Body of pancreas (tissue), 4 donors: ENCODE measurements around the gene SMIM32.

ENCODE experiments used
- POLR2A ChIP-seq, 3 donors: fragments of 450-650 bp; IDR thresholded peaks; one replicate each; pipeline ENCODE4 v1.6.1; 2016; ENCODE audit warnings: antibody characterized with exemption in 3 of 3, mild to moderate bottlenecking in 2 of 3
- TF ChIP-seq, protein P1 (sequence below), 7 experiments: fragments of 450-650 bp in 4 of 7; fragments of 200-600 bp in 3 of 7; sonication (generic) in 3 of 7; IDR thresholded peaks; one replicate each; pipeline ENCODE4 v1.5.1; 2016 to 2019; ENCODE audit warnings: antibody characterized with exemption in 7 of 7

DNA sequence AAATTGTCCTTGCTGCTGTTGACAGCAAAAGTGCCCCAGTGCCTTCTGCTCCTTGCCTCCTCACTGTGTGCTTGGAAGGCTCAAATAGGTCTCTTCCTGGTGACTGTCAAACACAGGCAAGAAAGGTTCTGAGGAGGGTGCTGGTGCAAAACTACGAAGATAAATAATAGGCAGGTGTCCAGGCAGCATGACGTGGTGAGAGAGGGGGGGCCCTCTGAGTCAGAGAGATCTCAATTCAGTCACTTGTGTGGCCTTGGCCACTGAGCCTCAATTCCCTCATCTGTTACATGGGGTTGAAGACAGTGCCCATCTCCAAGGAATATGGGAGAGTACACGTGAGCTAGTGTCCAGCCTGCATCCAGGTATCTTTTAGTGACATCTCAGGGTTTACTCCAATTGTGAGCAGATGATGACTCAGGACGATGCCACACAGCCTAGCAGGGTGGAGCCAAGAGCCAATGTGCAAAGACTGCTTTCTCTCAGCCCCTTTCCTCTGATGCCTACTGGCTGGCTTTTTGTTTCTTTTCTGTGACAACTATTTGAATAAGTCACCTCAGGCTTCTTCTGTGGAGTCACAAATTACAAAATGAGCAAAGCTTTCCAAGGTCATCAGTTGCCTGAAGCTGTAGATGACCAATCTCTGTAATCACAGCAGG lies 29.7 kb upstream of the SMIM32 start:
- TF ChIP-seq, protein P1, sequence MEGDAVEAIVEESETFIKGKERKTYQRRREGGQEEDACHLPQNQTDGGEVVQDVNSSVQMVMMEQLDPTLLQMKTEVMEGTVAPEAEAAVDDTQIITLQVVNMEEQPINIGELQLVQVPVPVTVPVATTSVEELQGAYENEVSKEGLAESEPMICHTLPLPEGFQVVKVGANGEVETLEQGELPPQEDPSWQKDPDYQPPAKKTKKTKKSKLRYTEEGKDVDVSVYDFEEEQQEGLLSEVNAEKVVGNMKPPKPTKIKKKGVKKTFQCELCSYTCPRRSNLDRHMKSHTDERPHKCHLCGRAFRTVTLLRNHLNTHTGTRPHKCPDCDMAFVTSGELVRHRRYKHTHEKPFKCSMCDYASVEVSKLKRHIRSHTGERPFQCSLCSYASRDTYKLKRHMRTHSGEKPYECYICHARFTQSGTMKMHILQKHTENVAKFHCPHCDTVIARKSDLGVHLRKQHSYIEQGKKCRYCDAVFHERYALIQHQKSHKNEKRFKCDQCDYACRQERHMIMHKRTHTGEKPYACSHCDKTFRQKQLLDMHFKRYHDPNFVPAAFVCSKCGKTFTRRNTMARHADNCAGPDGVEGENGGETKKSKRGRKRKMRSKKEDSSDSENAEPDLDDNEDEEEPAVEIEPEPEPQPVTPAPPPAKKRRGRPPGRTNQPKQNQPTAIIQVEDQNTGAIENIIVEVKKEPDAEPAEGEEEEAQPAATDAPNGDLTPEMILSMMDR (IDR thresholded peaks at IDR 0.05): no peak
- no peak for TF ChIP-seq POLR2A (IDR thresholded peaks at IDR 0.05)
